SK-N-SH treated with all-trans-retinoic acid at 6 μM for 48 hours (cell line): ENCODE data around the gene ACP4.
"Not testable (repeated sequence)": the region's sequence is repeated elsewhere in the genome, so short reads cannot be mapped to it uniquely, and the experiment has no call there.

Source experiments
- ATAC-seq: fragments of 200-7000 bp; cut with Tn5 transposase; 3 replicates; pipeline ENCODE4 v1.9.1; 2020; ENCODE audit warnings: mild to moderate bottlenecking, moderate library complexity
- ARNTL ChIP-seq: fragments of 450-650 bp; formaldehyde crosslinking; IDR thresholded peaks from 2 replicates; pipeline ENCODE4 v1.5.0; 2020; ENCODE audit warnings: low read depth, mild to moderate bottlenecking, moderate library complexity, borderline replicate concordance
- BACH2 ChIP-seq: fragments of 250-450 bp; sonication (Bioruptor Pico); IDR thresholded peaks from 2 replicates; pipeline ENCODE4 v1.9.0; 2021; ENCODE audit warnings: mild to moderate bottlenecking, borderline replicate concordance
- CSDC2 ChIP-seq: fragments of 250-450 bp; sonication (Bioruptor Pico); IDR thresholded peaks from 2 replicates; pipeline ENCODE4 v1.5.0; 2020; ENCODE audit warnings: mild to moderate bottlenecking, moderate library complexity
- ESRRG ChIP-seq: fragments of 250-450 bp; sonication (Bioruptor Pico); IDR thresholded peaks from 2 replicates; pipeline ENCODE4 v1.6.1; 2021; ENCODE audit warnings: mild to moderate bottlenecking
- GLIS3 ChIP-seq: fragments of 250-450 bp; sonication (Bioruptor Pico); IDR thresholded peaks from 2 replicates; pipeline ENCODE4 v1.5.0; 2020; ENCODE audit warnings: mild to moderate bottlenecking, moderate library complexity
- ISL1 ChIP-seq: fragments of 250-450 bp; sonication (Bioruptor Pico); IDR thresholded peaks from 2 replicates; pipeline ENCODE4 v2.1.2; 2022; ENCODE audit warnings: mild to moderate bottlenecking, moderate library complexity
- OSR1 ChIP-seq: fragments of 250-450 bp; sonication (Bioruptor Pico); IDR thresholded peaks from 2 replicates; pipeline ENCODE4 v1.8.0; 2022; ENCODE audit warnings: moderate library complexity, mild to moderate bottlenecking, inconsistent platforms
- PATZ1 ChIP-seq: fragments of 250-450 bp; sonication (Bioruptor Pico); IDR thresholded peaks from 2 replicates; pipeline ENCODE4 v1.8.0; 2020; ENCODE audit warnings: mild to moderate bottlenecking, moderate library complexity, borderline replicate concordance
- PPARA ChIP-seq: fragments of 250-450 bp; sonication (Bioruptor Pico); IDR thresholded peaks from 2 replicates; pipeline ENCODE4 v1.5.0; 2020; ENCODE audit warnings: mild to moderate bottlenecking, borderline replicate concordance
- RARB ChIP-seq: fragments of 250-450 bp; sonication (Bioruptor Pico); IDR thresholded peaks from 2 replicates; pipeline ENCODE4 v1.8.0; 2021; ENCODE audit warnings: mild to moderate bottlenecking, moderate library complexity
- SNAI2 ChIP-seq: fragments of 250-450 bp; sonication (Bioruptor Pico); IDR thresholded peaks from 2 replicates; pipeline ENCODE4 v1.5.0; 2020; ENCODE audit warnings: mild to moderate bottlenecking, moderate library complexity
- TCF4 ChIP-seq: fragments of 250-450 bp; sonication (Bioruptor Pico); IDR thresholded peaks from 2 replicates; pipeline ENCODE4 v1.8.0; 2021; ENCODE audit warnings: mild to moderate bottlenecking, moderate library complexity, borderline replicate concordance
- TOX ChIP-seq: fragments of 250-450 bp; sonication (Bioruptor Pico); IDR thresholded peaks from 2 replicates; pipeline ENCODE4 v1.8.0; 2021; ENCODE audit warnings: mild to moderate bottlenecking, moderate library complexity, borderline replicate concordance
- ZC3H10 ChIP-seq: fragments of 250-450 bp; sonication (Bioruptor Pico); IDR thresholded peaks from 2 replicates; pipeline ENCODE4 v1.5.1; 2021; ENCODE audit warnings: mild to moderate bottlenecking, moderate library complexity
- ZFP3 ChIP-seq: fragments of 250-450 bp; sonication (Bioruptor Pico); IDR thresholded peaks from 2 replicates; pipeline ENCODE4 v1.5.0; 2020; ENCODE audit warnings: mild to moderate bottlenecking, moderate library complexity
- ZFP30 ChIP-seq: fragments of 450-650 bp; formaldehyde crosslinking; IDR thresholded peaks from 2 replicates; pipeline ENCODE4 v1.5.0; 2022; ENCODE audit warnings: mild to moderate bottlenecking, moderate library complexity
- ZNF565 ChIP-seq: fragments of 450-650 bp; formaldehyde crosslinking; conservative IDR thresholded peaks from 2 replicates; pipeline ENCODE4 v1.5.0; 2020; ENCODE audit warnings: low read depth, mild to moderate bottlenecking, moderate library complexity
- ZNF8 ChIP-seq: fragments of 450-650 bp; formaldehyde crosslinking; IDR thresholded peaks from 2 replicates; pipeline ENCODE4 v1.5.0; 2020; ENCODE audit warnings: mild to moderate bottlenecking, moderate library complexity
- TF ChIP-seq, protein P1 (sequence below): fragments of 250-450 bp; sonication (Bioruptor Pico); IDR thresholded peaks from 2 replicates; pipeline ENCODE4 v1.5.1; 2021; ENCODE audit warnings: mild to moderate bottlenecking, moderate library complexity
- TF ChIP-seq, protein P2 (sequence below): fragments of 250-450 bp; sonication (Bioruptor Pico); IDR thresholded peaks from 2 replicates; pipeline ENCODE4 v1.8.0; 2021; ENCODE audit warnings: low read depth, mild to moderate bottlenecking, moderate library complexity, borderline replicate concordance
- TF ChIP-seq, protein P3 (sequence below): fragments of 250-450 bp; sonication (Bioruptor Pico); IDR thresholded peaks from 2 replicates; pipeline ENCODE4 v1.5.1; 2020; ENCODE audit warnings: low read depth, mild to moderate bottlenecking, moderate library complexity

The ACP4 gene

DNA sequence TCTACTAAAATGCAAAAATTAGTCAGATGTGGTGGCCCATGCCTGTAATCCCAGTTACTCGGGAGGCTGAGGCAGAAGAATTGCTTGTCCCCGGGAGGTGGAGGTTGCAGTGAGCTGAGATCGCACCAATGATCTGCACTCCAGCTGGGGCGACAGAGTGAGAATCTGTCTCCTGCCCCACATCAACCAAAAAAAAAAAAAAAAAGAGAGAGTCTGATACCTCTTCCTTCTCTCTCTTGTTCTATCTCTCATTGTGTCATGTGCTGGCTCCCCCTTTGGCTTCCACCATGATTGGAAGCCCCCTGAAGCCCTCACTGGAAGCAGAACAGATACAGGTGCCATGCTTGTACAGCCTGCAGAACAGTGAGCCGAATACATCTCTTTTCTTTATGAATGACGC lies 46.7 kb upstream of the ACP4 start (continued):
- TF ChIP-seq, protein P1, sequence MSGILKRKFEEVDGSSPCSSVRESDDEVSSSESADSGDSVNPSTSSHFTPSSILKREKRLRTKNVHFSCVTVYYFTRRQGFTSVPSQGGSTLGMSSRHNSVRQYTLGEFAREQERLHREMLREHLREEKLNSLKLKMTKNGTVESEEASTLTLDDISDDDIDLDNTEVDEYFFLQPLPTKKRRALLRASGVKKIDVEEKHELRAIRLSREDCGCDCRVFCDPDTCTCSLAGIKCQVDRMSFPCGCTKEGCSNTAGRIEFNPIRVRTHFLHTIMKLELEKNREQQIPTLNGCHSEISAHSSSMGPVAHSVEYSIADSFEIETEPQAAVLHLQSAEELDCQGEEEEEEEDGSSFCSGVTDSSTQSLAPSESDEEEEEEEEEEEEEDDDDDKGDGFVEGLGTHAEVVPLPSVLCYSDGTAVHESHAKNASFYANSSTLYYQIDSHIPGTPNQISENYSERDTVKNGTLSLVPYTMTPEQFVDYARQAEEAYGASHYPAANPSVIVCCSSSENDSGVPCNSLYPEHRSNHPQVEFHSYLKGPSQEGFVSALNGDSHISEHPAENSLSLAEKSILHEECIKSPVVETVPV (CRISPR knock-in tag) = no peak
- TF ChIP-seq PPARA = no peak
- no peak for TF ChIP-seq RARB (CRISPR knock-in tag)
- TF ChIP-seq TCF4 = no peak
- TF ChIP-seq ZNF565 (CRISPR knock-in tag) = no peak
- no peak for TF ChIP-seq ISL1 (CRISPR knock-in tag)

DNA sequence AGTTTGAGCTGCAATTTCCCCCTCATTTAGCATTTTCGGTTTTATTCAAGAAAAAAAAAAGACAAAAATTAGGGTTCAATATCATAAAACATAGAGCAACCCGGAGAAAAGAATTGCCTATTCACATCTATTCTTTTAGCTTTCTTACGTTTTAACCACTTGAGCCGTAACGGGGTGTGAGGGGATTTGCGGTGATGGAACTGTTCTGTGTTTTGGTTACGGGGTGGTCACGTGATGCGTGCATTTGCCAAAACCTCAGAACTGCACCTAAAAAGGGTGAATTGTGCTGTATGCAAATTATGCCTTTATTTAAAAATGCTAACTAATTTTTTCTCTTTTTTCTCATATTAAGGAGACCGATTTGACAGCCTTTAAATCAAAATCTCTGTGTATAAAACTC lies 45.0 kb upstream of the ACP4 start:
- no peak for ATAC-seq
- TF ChIP-seq, protein P2, sequence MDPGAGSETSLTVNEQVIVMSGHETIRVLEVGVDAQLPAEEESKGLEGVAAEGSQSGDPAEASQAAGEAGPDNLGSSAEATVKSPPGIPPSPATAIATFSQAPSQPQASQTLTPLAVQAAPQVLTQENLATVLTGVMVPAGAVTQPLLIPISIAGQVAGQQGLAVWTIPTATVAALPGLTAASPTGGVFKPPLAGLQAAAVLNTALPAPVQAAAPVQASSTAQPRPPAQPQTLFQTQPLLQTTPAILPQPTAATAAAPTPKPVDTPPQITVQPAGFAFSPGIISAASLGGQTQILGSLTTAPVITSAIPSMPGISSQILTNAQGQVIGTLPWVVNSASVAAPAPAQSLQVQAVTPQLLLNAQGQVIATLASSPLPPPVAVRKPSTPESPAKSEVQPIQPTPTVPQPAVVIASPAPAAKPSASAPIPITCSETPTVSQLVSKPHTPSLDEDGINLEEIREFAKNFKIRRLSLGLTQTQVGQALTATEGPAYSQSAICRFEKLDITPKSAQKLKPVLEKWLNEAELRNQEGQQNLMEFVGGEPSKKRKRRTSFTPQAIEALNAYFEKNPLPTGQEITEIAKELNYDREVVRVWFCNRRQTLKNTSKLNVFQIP (CRISPR knock-in tag) = no peak
- TF ChIP-seq PATZ1 (CRISPR knock-in tag) (no peak), SNAI2 (no peak), ISL1 (CRISPR knock-in tag) (no peak), BACH2 (CRISPR knock-in tag) (no peak), ESRRG (CRISPR knock-in tag) (no peak), ARNTL (no peak), RARB (CRISPR knock-in tag) (no peak), ZNF8 (CRISPR knock-in tag) (no peak), ZFP3 (CRISPR knock-in tag) (no peak), CSDC2 (CRISPR knock-in tag) (no peak), TOX (CRISPR knock-in tag) (no peak), PPARA (no peak)
- TF ChIP-seq, protein P1 (CRISPR knock-in tag) = no peak
- TF ChIP-seq, protein P3, sequence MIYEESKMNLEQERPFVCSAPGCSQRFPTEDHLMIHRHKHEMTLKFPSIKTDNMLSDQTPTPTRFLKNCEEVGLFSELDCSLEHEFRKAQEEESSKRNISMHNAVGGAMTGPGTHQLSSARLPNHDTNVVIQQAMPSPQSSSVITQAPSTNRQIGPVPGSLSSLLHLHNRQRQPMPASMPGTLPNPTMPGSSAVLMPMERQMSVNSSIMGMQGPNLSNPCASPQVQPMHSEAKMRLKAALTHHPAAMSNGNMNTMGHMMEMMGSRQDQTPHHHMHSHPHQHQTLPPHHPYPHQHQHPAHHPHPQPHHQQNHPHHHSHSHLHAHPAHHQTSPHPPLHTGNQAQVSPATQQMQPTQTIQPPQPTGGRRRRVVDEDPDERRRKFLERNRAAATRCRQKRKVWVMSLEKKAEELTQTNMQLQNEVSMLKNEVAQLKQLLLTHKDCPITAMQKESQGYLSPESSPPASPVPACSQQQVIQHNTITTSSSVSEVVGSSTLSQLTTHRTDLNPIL (CRISPR knock-in tag) = no peak

GRCh38 chr19:50747141-50747540 lies 43.1 kb upstream of the ACP4 start:
- ATAC-seq = not testable (repeated sequence)

GRCh38 chr19:50749490-50749889 lies 40.7 kb upstream of the ACP4 start:
- ATAC-seq = no peak
- TF ChIP-seq, protein P3 (CRISPR knock-in tag) = no peak
- TF ChIP-seq GLIS3 (CRISPR knock-in tag) (no peak), ZNF8 (CRISPR knock-in tag) (no peak), SNAI2 (no peak), CSDC2 (CRISPR knock-in tag) (no peak), ZC3H10 (CRISPR knock-in tag) (no peak), ARNTL (no peak), ZFP30 (CRISPR knock-in tag) (no peak), OSR1 (no peak), ZNF565 (CRISPR knock-in tag) (no peak)
- TF ChIP-seq, protein P1 (CRISPR knock-in tag) = no peak
